ENCODE data around the gene MYOZ3. TPM values are rescaled to one million over a fixed set of nuclear protein-coding genes. Genes with fewer than 3 reads are reported as not detected.
A peak's percentile ranks its signal among the peaks of the same experiment; 100 is the strongest.

Gene MYOZ3
- polyA plus RNA-seq, 1 of the 3 experiments (the other 2 are of a cell fraction) = 0.26 TPM

- DNase-seq = no peak
- no peak overlapping the region for H3K4me2 ChIP-seq
- peaks cover 9 to 58% of the 10 kb centered on the region in 2 experiments for H3K4me1 ChIP-seq (ENCODE audit: control insufficient read depth in 1 of 2, insufficient read depth in 2 of 2, low read depth in 1 of 2, low read length in 1 of 2)
- no peaks in the 10 kb centered on the region for H3K9me3 ChIP-seq
- H3K4me3 ChIP-seq (ENCODE audit: low read depth in 2 of 2, low read length in 1 of 2) = no peak overlapping the region
- no peaks in the 10 kb centered on the region for H3K79me2 ChIP-seq (ENCODE audit: insufficient read depth)
- H2AFZ ChIP-seq (ENCODE audit: low read depth) = no peak overlapping the region
- H3K36me3 ChIP-seq (replicated peaks in 1 of 2; ENCODE audit: control insufficient read depth in 1 of 2, insufficient read depth in 2 of 2, low read length in 1 of 2) = peaks cover 0 to 15% of the 10 kb centered on the region in 2 experiments
- H3K9me2 ChIP-seq = no peaks in the 10 kb centered on the region
- ChIA-PET CTCF (interaction anchor here (0.8 to 12.2 kb wide), 12 partner anchors 8 to 196 kb away, joined by 3 to 160 read pairs (median 6); partner anchors contain the start of genes DCTN4 and RBM22), POLR2A (interaction anchor here (1.1 kb wide), 1 partner anchor 54 kb away, joined by 3 read pairs; no protein-coding TSS in a partner anchor)
- H3K27ac ChIP-seq (ENCODE audit: low read depth in 2 of 2, low read length in 1 of 2) = no peak overlapping the region
- TF ChIP-seq FOXJ3 (CRISPR knock-in tag; IDR thresholded peaks at IDR 0.05) = no peak
- no peak for TF ChIP-seq EP300 (IDR thresholded peaks at IDR 0.05; ENCODE audit: borderline replicate concordance in 1 of 2, low read depth in 1 of 2, low read length in 1 of 2)
- TF ChIP-seq MAX (IDR thresholded peaks at IDR 0.05; ENCODE audit: low read depth) = no peak
- 100% methylated on average over 3 of the region's 3 CpGs for WGBS (ENCODE audit: low lambda C conversion rate)
- H3K27me3 ChIP-seq (ENCODE audit: insufficient read depth) = no peaks in the 10 kb centered on the region
- no peaks in the 10 kb centered on the region for H3F3A ChIP-seq (replicated peaks; ENCODE audit: insufficient read depth)
- H4K20me1 ChIP-seq (ENCODE audit: insufficient read depth) = no peaks in the 10 kb centered on the region; the same call in 1 of the 2 replicates
- no peak overlapping the region for H3K9ac ChIP-seq
Measured at GRCh38 chr5:150655221-150655620, 5.8 kb upstream of the MYOZ3 start.

GRCh38 chr5:150656191-150657132, 4.6 kb upstream of the MYOZ3 start:
- ChIA-PET CTCF (interaction anchor here (0.6 to 12.2 kb wide), 27 partner anchors 11 to 197 kb away, joined by 3 to 160 read pairs (median 5); partner anchors contain the start of gene SMIM3), POLR2A (interaction anchor here (0.6 to 1.5 kb wide), 6 partner anchors 15 to 96 kb away, joined by 3 to 6 read pairs (median 4); no protein-coding TSS in a partner anchor)
- 31% methylated on average over 42 of the region's 99 CpGs for WGBS (ENCODE audit: low lambda C conversion rate)
- TF ChIP-seq ELF1 (IDR thresholded peaks at IDR 0.05) = no peak
- no peak for TF ChIP-seq FOXJ3 (CRISPR knock-in tag; IDR thresholded peaks at IDR 0.05)
- TF ChIP-seq YY1 (IDR thresholded peaks at IDR 0.05; ENCODE audit: low read depth) = no peak
- no peak for TF ChIP-seq EZH2phosphoT487 (IDR thresholded peaks at IDR 0.05; ENCODE audit: borderline replicate concordance, low read depth)
- no peak for TF ChIP-seq SIN3A (IDR thresholded peaks at IDR 0.05; ENCODE audit: borderline replicate concordance, low read depth, low read length)
- no peak for TF ChIP-seq RFX5 (IDR thresholded peaks at IDR 0.05; ENCODE audit: low read length)
- TF ChIP-seq, protein P1, sequence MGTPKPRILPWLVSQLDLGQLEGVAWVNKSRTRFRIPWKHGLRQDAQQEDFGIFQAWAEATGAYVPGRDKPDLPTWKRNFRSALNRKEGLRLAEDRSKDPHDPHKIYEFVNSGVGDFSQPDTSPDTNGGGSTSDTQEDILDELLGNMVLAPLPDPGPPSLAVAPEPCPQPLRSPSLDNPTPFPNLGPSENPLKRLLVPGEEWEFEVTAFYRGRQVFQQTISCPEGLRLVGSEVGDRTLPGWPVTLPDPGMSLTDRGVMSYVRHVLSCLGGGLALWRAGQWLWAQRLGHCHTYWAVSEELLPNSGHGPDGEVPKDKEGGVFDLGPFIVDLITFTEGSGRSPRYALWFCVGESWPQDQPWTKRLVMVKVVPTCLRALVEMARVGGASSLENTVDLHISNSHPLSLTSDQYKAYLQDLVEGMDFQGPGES (IDR thresholded peaks at IDR 0.05; ENCODE audit: low read depth, low read length) = no peak
- TF ChIP-seq TEAD4 (IDR thresholded peaks at IDR 0.05; ENCODE audit: borderline replicate concordance, insufficient read depth) = no peak
- TF ChIP-seq FOXM1 (IDR thresholded peaks at IDR 0.05; ENCODE audit: low read depth) = no peak
- no peak for TF ChIP-seq RXRA (IDR thresholded peaks at IDR 0.05; ENCODE audit: borderline replicate concordance, low read depth)
- TF ChIP-seq, protein P2, sequence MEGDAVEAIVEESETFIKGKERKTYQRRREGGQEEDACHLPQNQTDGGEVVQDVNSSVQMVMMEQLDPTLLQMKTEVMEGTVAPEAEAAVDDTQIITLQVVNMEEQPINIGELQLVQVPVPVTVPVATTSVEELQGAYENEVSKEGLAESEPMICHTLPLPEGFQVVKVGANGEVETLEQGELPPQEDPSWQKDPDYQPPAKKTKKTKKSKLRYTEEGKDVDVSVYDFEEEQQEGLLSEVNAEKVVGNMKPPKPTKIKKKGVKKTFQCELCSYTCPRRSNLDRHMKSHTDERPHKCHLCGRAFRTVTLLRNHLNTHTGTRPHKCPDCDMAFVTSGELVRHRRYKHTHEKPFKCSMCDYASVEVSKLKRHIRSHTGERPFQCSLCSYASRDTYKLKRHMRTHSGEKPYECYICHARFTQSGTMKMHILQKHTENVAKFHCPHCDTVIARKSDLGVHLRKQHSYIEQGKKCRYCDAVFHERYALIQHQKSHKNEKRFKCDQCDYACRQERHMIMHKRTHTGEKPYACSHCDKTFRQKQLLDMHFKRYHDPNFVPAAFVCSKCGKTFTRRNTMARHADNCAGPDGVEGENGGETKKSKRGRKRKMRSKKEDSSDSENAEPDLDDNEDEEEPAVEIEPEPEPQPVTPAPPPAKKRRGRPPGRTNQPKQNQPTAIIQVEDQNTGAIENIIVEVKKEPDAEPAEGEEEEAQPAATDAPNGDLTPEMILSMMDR (IDR thresholded peaks at IDR 0.05) = peak; percentile 49
- no peak for TF ChIP-seq MXI1 (IDR thresholded peaks at IDR 0.05; ENCODE audit: low read depth, low read length)
- TF ChIP-seq MEF2A (IDR thresholded peaks at IDR 0.05; ENCODE audit: borderline replicate concordance, low read depth) = no peak
- TF ChIP-seq, protein P3, sequence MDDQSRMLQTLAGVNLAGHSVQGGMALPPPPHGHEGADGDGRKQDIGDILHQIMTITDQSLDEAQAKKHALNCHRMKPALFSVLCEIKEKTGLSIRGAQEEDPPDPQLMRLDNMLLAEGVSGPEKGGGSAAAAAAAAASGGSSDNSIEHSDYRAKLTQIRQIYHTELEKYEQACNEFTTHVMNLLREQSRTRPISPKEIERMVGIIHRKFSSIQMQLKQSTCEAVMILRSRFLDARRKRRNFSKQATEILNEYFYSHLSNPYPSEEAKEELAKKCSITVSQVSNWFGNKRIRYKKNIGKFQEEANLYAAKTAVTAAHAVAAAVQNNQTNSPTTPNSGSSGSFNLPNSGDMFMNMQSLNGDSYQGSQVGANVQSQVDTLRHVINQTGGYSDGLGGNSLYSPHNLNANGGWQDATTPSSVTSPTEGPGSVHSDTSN (IDR thresholded peaks at IDR 0.05) = no peak
- TF ChIP-seq SMC3 (IDR thresholded peaks at IDR 0.05; ENCODE audit: low read depth, low read length) = peak; percentile 82

More at GRCh38 chr5:150656191-150657132, 4.6 kb upstream of the MYOZ3 start:
- peak overlapping the region in 1 of 2 experiments; percentile 82; a peak in 2 of 4 replicates for H3K27ac ChIP-seq (ENCODE audit: low read depth in 2 of 2, low read length in 1 of 2)
- DNase-seq = peak; percentile 100
- H3K4me3 ChIP-seq (ENCODE audit: low read depth in 2 of 2, low read length in 1 of 2) = peak overlapping the region; percentile 44 to 52
- H3K4me1 ChIP-seq (ENCODE audit: control insufficient read depth in 1 of 2, insufficient read depth in 2 of 2, low read depth in 1 of 2, low read length in 1 of 2) = peaks cover 9 to 55% of the 10 kb centered on the region in 2 experiments
- no peaks in the 10 kb centered on the region for H3K9me3 ChIP-seq
- no peaks in the 10 kb centered on the region for H3K79me2 ChIP-seq (ENCODE audit: insufficient read depth)
- no peaks in the 10 kb centered on the region for H3K9me2 ChIP-seq
- no peaks in the 10 kb centered on the region for H3F3A ChIP-seq (replicated peaks; ENCODE audit: insufficient read depth)
- peak overlapping the region; percentile 86 for H3K4me2 ChIP-seq
- H3K36me3 ChIP-seq (replicated peaks in 1 of 2; ENCODE audit: control insufficient read depth in 1 of 2, insufficient read depth in 2 of 2, low read length in 1 of 2) = peaks cover 0 to 7% of the 10 kb centered on the region in 2 experiments
- H2AFZ ChIP-seq (ENCODE audit: low read depth) = peak overlapping the region; percentile 70
- H3K27me3 ChIP-seq (ENCODE audit: insufficient read depth) = no peaks in the 10 kb centered on the region
- H4K20me1 ChIP-seq (ENCODE audit: insufficient read depth) = no peaks in the 10 kb centered on the region; the same call in 1 of the 2 replicates
- H3K9ac ChIP-seq = peak overlapping the region; percentile 35; the same call in 1 of the 2 replicates
